Measurements from ENCODE around the gene FGF5.

Gene FGF5

GRCh38 chr4:80266253-80266901 is at the start of gene FGF5:
Gene FGF5 (plus strand): TSS chr4:80266664. CDS start chr4:80266825, 161 bp downstream.
- Histone ChIP-seq H3K9me3 (ENCODE audit: control insufficient read depth, low read length) (no peaks in the 10 kb centered on the region), H3K27ac (no peak within 1 kb of the TSS), H3K4me1 (no peaks in the 10 kb centered on the region), H3K9ac (no peak within 1 kb of the TSS), H3K4me3 (ENCODE audit: low read depth, low read length) (no peak within 1 kb of the TSS), H3K36me3 (ENCODE audit: control insufficient read depth, insufficient read depth, low read length) (no peaks in the 10 kb centered on the region), H2AFZ (no peak within 1 kb of the TSS), H3K79me2 (no peaks in the 10 kb centered on the region), H3K4me2 (ENCODE audit: low read length) (peak within 1 kb of the TSS; percentile 53), H3K27me3 (ENCODE audit: control insufficient read depth, insufficient read depth, low read length) (no peaks in the 10 kb centered on the region)
- TF ChIP-seq CTCF (IDR thresholded peaks at IDR 0.05) = no peak

- no peak overlapping the region for H3K27ac ChIP-seq
- H3K4me2 ChIP-seq (ENCODE audit: low read length) = no peak overlapping the region
- H3K4me1 ChIP-seq = no peaks in the 10 kb centered on the region
- H3K79me2 ChIP-seq = no peaks in the 10 kb centered on the region
- no peak overlapping the region for H3K4me3 ChIP-seq (ENCODE audit: low read depth, low read length)
- TF ChIP-seq CTCF (IDR thresholded peaks at IDR 0.05) = no peak
- H3K9me3 ChIP-seq (ENCODE audit: control insufficient read depth, low read length) = no peaks in the 10 kb centered on the region
- H3K36me3 ChIP-seq (ENCODE audit: control insufficient read depth, insufficient read depth, low read length) = no peaks in the 10 kb centered on the region
- no peaks in the 10 kb centered on the region for H3K27me3 ChIP-seq (ENCODE audit: control insufficient read depth, insufficient read depth, low read length)
- no peak overlapping the region for H2AFZ ChIP-seq
- no peak overlapping the region for H3K9ac ChIP-seq
Measured at GRCh38 chr4:80219301-80220025, 47.0 kb upstream of the FGF5 start.

GRCh38 chr4:80220711-80221110 is 45.8 kb upstream of the FGF5 start:
- no peak for TF ChIP-seq CTCF (IDR thresholded peaks at IDR 0.05)
- Histone ChIP-seq H3K27me3 (ENCODE audit: control insufficient read depth, insufficient read depth, low read length) (no peaks in the 10 kb centered on the region), H3K9ac (no peak overlapping the region), H3K4me1 (no peaks in the 10 kb centered on the region), H3K36me3 (ENCODE audit: control insufficient read depth, insufficient read depth, low read length) (no peaks in the 10 kb centered on the region), H3K4me3 (ENCODE audit: low read depth, low read length) (no peak overlapping the region), H3K9me3 (ENCODE audit: control insufficient read depth, low read length) (no peaks in the 10 kb centered on the region), H3K4me2 (ENCODE audit: low read length) (no peak overlapping the region), H3K27ac (no peak overlapping the region), H3K79me2 (no peaks in the 10 kb centered on the region), H2AFZ (no peak overlapping the region)

GRCh38 chr4:80221161-80221560 is 45.3 kb upstream of the FGF5 start:
- Histone ChIP-seq H3K27ac (no peak overlapping the region), H3K9me3 (ENCODE audit: control insufficient read depth, low read length) (no peaks in the 10 kb centered on the region), H3K36me3 (ENCODE audit: control insufficient read depth, insufficient read depth, low read length) (no peaks in the 10 kb centered on the region), H2AFZ (no peak overlapping the region), H3K79me2 (no peaks in the 10 kb centered on the region), H3K4me3 (ENCODE audit: low read depth, low read length) (no peak overlapping the region), H3K4me1 (no peaks in the 10 kb centered on the region), H3K9ac (no peak overlapping the region), H3K4me2 (ENCODE audit: low read length) (no peak overlapping the region), H3K27me3 (ENCODE audit: control insufficient read depth, insufficient read depth, low read length) (no peaks in the 10 kb centered on the region)
- no peak for TF ChIP-seq CTCF (IDR thresholded peaks at IDR 0.05)
